Epithelial cell of proximal tubule (primary cell): ENCODE data around the gene FAM240A. TPM values are rescaled to one million over a fixed set of nuclear protein-coding genes. Genes with fewer than 3 reads are reported as not detected.

Experiments used
- DNase-seq: peaks from one replicate; pipeline ENCODE4 v3.0.0-alpha.2; 2011; ENCODE audit warnings: low read depth
- H3K4me3 ChIP-seq: 2 replicates; pipeline ENCODE4 v1.5.1; 2011; ENCODE audit warnings: low read depth, mild to moderate bottlenecking, low read length
- total RNA-seq: library from RNA; depleted of rRNA; stranded (reverse); fragments of >200 nt; gene quantifications from 2 replicates; pipeline ENCODE4 v1.2.3, GENCODE V29; 2015
- TF ChIP-seq, protein P1 (sequence below): conservative IDR thresholded peaks from 2 replicates; pipeline ENCODE4 v1.5.1; 2012; ENCODE audit warnings: low read depth, mild to moderate bottlenecking, low read length

FAM240A gene
- total RNA-seq, 1 donor from 2014 or later: not detected

DNA sequence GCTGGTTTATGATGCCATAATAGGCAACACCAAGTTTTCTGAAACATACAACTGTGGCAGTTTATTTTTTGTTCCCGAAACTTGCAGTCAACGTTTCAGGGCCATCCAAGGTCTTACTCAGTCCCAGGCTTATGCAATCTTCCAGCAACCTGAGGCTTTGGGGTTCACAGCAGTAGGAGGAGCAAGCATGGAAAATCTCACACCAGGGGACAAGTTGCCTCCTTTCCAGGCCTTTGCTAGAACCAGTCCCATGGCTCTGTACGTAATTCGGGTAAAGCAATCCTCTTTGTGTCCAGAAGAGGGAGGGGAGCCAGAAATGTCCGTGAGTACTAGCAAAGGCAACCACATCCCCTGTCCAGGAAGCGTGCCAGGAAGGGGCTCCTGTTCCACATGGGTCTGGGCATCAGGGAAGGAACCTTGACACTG lies 4.7 kb upstream of the FAM240A start:
- no peak overlapping the region for H3K4me3 ChIP-seq
- no peak for DNase-seq
- TF ChIP-seq, protein P1, sequence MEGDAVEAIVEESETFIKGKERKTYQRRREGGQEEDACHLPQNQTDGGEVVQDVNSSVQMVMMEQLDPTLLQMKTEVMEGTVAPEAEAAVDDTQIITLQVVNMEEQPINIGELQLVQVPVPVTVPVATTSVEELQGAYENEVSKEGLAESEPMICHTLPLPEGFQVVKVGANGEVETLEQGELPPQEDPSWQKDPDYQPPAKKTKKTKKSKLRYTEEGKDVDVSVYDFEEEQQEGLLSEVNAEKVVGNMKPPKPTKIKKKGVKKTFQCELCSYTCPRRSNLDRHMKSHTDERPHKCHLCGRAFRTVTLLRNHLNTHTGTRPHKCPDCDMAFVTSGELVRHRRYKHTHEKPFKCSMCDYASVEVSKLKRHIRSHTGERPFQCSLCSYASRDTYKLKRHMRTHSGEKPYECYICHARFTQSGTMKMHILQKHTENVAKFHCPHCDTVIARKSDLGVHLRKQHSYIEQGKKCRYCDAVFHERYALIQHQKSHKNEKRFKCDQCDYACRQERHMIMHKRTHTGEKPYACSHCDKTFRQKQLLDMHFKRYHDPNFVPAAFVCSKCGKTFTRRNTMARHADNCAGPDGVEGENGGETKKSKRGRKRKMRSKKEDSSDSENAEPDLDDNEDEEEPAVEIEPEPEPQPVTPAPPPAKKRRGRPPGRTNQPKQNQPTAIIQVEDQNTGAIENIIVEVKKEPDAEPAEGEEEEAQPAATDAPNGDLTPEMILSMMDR: peak; percentile 4

DNA sequence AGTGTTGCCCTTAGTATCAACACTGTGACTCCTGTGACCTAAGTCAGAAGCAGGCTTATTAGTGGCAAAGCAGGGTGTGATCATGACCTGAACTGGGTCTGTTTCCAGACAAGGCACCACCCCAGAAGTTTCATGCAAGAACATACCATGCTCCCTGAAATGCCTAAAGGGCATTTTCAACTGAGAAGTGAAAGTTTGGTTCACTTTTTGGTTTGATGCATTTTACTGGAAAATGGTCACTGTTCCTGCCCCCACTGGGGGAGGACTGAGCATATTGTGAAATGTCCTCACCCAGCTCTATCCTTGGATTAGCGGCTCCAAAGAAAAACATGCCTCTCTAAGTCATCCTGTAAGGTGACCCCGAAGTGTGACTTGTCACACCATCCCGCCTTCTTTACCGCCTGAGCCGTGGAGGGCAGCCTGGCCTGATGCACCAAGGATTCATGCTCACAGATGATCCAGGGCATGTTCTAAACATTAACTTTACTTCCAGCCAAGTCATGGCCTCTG lies 3.1 kb upstream of the FAM240A start:
- no peak for DNase-seq
- no peak overlapping the region for H3K4me3 ChIP-seq
- TF ChIP-seq, protein P1: no peak

DNA sequence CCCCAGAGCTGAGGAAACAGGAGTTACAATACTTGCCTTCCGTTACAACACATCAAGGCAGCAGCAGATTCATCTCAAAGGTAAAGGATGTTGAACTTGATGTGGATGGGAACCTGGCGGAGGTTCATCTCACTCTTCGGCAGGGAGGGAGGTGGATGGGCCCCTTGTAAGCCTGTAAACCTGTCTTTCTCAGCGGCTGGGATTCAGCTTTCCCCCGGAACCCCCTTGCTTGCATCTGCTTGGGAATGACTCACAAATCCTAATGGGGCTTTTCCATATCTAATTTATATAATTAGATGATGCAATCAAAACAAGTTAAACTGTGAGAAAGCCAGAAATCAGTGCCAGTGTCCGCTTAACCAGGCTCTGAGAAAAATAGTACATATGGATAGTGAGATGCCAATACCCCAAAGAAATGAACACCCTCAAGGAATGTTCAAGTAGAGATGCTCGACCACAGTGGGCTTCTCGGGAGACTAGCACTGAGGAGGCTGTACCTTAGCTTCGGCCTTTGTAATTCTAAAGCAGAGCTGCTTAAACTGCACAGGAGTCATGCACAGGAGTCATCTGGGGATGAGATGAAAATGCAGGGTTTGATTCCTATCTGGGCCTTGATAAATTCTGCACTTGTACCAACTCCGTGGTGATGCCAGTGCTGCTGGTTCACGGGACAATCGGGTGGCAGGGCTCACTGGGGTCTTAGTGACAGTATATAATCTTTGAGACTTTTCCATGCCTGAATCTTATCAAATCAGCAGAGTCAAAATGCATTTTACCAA lies 2.2 kb upstream of the FAM240A start:
- no peak overlapping the region for H3K4me3 ChIP-seq
- DNase-seq: no peak
- TF ChIP-seq, protein P1: no peak

DNA sequence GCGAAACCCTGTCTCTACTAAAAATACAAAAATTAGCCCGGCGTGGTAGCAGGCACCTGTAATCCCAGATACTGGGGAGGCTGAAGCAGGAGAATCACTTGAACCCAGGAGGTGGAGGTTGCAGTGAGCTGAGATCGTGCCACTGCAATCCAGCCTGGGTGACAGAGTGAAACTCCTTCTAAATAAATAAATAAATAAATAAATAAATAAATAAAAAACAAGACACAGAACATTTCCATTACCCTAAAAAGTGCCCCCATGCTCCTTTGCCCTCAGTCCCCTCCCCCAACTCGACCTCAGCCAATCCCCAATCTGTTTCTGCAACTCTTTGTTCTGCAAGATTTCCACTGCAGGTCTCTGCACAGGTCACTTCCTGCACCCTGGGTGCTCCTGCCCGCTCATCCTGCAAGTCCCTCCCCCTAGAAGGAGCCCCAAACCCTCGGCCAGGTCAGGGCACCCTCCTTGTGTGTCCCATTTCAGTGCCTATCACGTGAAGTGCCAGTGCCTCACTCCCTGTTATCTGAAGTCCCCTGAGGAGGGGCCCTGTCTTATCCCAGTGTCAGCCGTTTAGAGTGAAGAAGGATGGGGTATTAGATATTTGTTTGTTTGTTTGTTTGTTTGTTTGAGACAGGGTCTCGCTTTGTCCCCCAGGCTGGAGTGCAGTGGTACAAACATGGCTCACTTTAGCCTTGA lies 1.1 kb downstream of the FAM240A start:
- TF ChIP-seq, protein P1: no peak
- H3K4me3 ChIP-seq: no peak overlapping the region
- DNase-seq: no peak

DNA sequence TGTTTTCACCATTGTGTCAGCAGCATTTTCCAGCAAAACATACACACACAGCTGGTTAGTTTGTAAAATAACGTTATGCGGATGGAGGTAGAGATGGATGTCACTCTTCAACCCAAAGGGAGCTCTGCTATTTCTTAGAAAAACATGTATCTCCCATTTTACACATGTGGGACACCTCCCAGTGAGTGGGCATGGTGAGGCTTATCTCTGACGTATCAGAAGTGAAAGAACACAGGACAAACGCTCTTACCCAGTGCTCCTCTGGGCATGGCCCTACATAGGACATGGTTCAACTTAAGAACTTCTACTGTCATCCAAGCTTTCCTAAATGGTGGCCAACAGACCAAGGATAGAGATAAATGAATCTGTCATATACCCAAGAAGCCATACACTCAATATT lies 2.1 kb downstream of the FAM240A start:
- no peak overlapping the region for H3K4me3 ChIP-seq
- TF ChIP-seq, protein P1: no peak
- DNase-seq: no peak

DNA sequence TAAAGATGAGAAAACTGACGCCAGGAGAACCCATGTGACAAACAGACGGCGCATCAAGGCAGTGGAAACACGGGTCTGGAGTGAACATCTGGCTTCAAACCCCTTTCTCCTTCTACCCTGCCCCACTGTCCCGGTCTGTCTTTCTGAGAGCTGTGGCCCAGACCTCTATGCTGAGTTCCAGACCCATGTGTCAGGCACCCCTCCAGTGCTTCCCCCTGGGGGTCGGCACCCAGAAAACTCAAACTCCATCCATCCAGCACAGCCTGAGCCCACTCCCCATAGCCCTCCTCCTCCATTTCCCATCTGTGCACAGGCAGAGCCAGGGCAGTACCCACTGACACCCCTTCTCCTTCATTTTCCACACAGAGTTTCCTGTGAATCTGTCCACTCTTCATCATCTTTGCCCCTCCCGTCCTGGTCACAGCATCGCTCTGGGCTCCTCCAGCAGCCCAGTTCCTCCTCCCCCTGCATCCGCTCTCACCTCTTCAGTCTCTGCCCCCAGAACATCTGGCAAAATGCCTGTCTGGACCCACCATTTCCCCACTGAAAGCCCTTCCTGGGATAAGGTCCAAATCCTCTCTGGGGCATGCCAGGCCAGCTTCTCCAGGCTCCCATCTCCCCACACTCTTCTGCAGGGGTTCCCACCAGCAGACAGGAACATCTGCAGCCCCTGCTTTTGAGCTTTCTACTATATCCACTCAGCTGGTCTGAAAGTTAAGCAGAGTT lies 2.9 kb downstream of the FAM240A start:
- no peak overlapping the region for H3K4me3 ChIP-seq
- TF ChIP-seq, protein P1: no peak
- DNase-seq: no peak
